ENCODE data around the gene GRIK2.

DNA sequence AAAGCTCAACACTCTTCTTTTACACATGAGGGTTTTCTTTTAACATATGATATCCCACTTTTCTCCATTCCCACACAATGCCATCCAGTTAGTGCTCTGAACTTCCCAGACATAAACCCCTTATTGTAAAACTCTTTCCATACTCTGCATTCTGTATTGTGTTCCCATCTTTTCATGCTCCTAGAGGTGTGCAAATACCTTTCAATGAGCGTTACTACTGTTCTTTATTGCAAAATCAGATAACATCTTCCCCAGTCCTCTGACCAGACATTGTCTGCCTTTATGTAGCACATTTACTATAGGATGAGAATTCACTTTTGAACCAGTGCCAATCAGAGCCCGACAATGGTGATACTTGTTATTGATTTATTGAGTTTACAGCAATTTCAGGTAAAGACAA is 296.2 kb downstream of the GRIK2 start:
- TF ChIP-seq EZH2 (IDR thresholded peaks at IDR 0.05; ENCODE audit: low read length, unreplicated experiment) = no peak
- no peak for TF ChIP-seq CTCF (conservative IDR thresholded peaks at IDR 0.05; ENCODE audit: low read depth, low read length)
- TF ChIP-seq EZH2phosphoT487 (IDR thresholded peaks at IDR 0.05; ENCODE audit: borderline replicate concordance, low read length) = no peak
